HG03432 (cell line): ENCODE results near the gene C2CD2.

ENCODE experiments used
- ATAC-seq: cut with Tn5 transposase; IDR thresholded peaks from one replicate; pipeline ENCODE4 v1.9.1; 2021; ENCODE audit warnings: mild to moderate bottlenecking, moderate library complexity; ENCODE audit not compliant: unreplicated experiment

Gene C2CD2

GRCh38 chr21:41914965-41915364, 38.9 kb downstream of the C2CD2 start:
- ATAC-seq = no peak

- ATAC-seq = no peak
Measured at GRCh38 chr21:41914358-41914757, 39.5 kb downstream of the C2CD2 start.

- ATAC-seq = no peak
Measured at GRCh38 chr21:41913230-41913629, 40.6 kb downstream of the C2CD2 start.

GRCh38 chr21:41908829-41909228, 45.0 kb downstream of the C2CD2 start:
- no peak for ATAC-seq

- no peak for ATAC-seq
Measured at GRCh38 chr21:41907496-41908258, 46.1 kb downstream of the C2CD2 start.

GRCh38 chr21:41906770-41907169, 47.0 kb downstream of the C2CD2 start:
- ATAC-seq = no peak

- no peak for ATAC-seq
Measured at GRCh38 chr21:41903559-41904351, 50.1 kb downstream of the C2CD2 start.

GRCh38 chr21:41902946-41903345, 50.9 kb downstream of the C2CD2 start:
- ATAC-seq = no peak

- no peak for ATAC-seq
Measured at GRCh38 chr21:41901782-41902181, 52.0 kb downstream of the C2CD2 start.

GRCh38 chr21:41901099-41901498, 52.7 kb downstream of the C2CD2 start:
- ATAC-seq = no peak

- no peak for ATAC-seq
Measured at GRCh38 chr21:41900401-41900800, 53.4 kb downstream of the C2CD2 start.

GRCh38 chr21:41899426-41900202, 54.2 kb downstream of the C2CD2 start:
- no peak for ATAC-seq

- no peak for ATAC-seq
Measured at GRCh38 chr21:41898998-41899397, 54.8 kb downstream of the C2CD2 start.

- no peak for ATAC-seq
Measured at GRCh38 chr21:41897700-41898099, 56.1 kb downstream of the C2CD2 start.

- ATAC-seq = no peak
Measured at GRCh38 chr21:41897047-41897669, 56.7 kb downstream of the C2CD2 start.

- ATAC-seq = no peak
Measured at GRCh38 chr21:41895643-41896493, 58.0 kb downstream of the C2CD2 start.

GRCh38 chr21:41894922-41895557, 58.8 kb downstream of the C2CD2 start:
- ATAC-seq = no peak

GRCh38 chr21:41894511-41894910, 59.3 kb downstream of the C2CD2 start:
- ATAC-seq = no peak

GRCh38 chr21:41892726-41893125, 61.1 kb downstream of the C2CD2 start:
- ATAC-seq = no peak

GRCh38 chr21:41891132-41891531, 62.7 kb downstream of the C2CD2 start:
- ATAC-seq = no peak
